Endothelial cell of umbilical vein (primary cell): ENCODE measurements around the gene C11orf71.

Experiments used
- CTCF ChIP-seq, 2 donors: IDR thresholded peaks; 1 replicate in 1 of 2; 2 replicates in 1 of 2; pipeline ENCODE4 v1.5.1; 2011; ENCODE audit warnings: low read length in 2 of 2, mild to moderate bottlenecking in 2 of 2, moderate library complexity in 2 of 2, control low read depth in 1 of 2, inconsistent platforms in 1 of 2, low read depth in 1 of 2; ENCODE audit not compliant: insufficient read depth in 1 of 2; ENCODE audit errors: extremely low read depth in 1 of 2
- EZH2 ChIP-seq: IDR thresholded peaks from 2 replicates; pipeline ENCODE4 v1.6.1; 2012; ENCODE audit warnings: borderline replicate concordance, low read depth, mild to moderate bottlenecking, moderate library complexity, low read length, inconsistent platforms; ENCODE audit not compliant: severe bottlenecking

GRCh38 chr11:114384487-114384886, 15.8 kb downstream of the C11orf71 start:
- TF ChIP-seq EZH2: no peak
- no peak for TF ChIP-seq CTCF (IDR thresholded peaks at IDR 0.05; ENCODE audit: extremely low read depth in 1 of 2, insufficient read depth in 1 of 2, low read depth in 1 of 2, low read length in 2 of 2)
